HepG2 (cell line): ENCODE measurements around the gene SMARCD1. TPM values are rescaled to one million over a fixed set of nuclear protein-coding genes. Genes with fewer than 3 reads are reported as not detected.

Source experiments
- AGO1 ChIP-seq: fragments of 200-400 bp; formaldehyde crosslinking; IDR thresholded peaks from 2 replicates; pipeline ENCODE4 v1.6.1; 2017; ENCODE audit warnings: mild to moderate bottlenecking, low read depth, low read length, moderate library complexity; ENCODE audit not compliant: poor library complexity, severe bottlenecking
- BCL3 ChIP-seq: sonication (generic); formaldehyde crosslinking; IDR thresholded peaks from 2 replicates; pipeline ENCODE4 v1.5.1; 2020; ENCODE audit warnings: mild to moderate bottlenecking, missing genetic modification reagents, moderate library complexity
- DPF2 ChIP-seq: sonication (generic); formaldehyde crosslinking; IDR thresholded peaks from 2 replicates; pipeline ENCODE4 v1.4.0; 2020; ENCODE audit warnings: mild to moderate bottlenecking, low read depth, missing genetic modification reagents, borderline replicate concordance
- KDM2A ChIP-seq: sonication (generic); formaldehyde crosslinking; IDR thresholded peaks from 2 replicates; pipeline ENCODE4 v1.4.0; 2020; ENCODE audit warnings: low read depth, missing genetic modification reagents, borderline replicate concordance
- RERE ChIP-seq: IDR thresholded peaks from 2 replicates; pipeline ENCODE4 v1.6.1; 2016; ENCODE audit warnings: low read depth, missing genetic modification reagents, missing compliant biosample characterization
- RFX5 ChIP-seq: IDR thresholded peaks from 2 replicates; pipeline ENCODE4 v1.6.1; 2011; ENCODE audit warnings: low read depth, low read length, improper control_type of control experiment
- SIX4 ChIP-seq: sonication (generic); formaldehyde crosslinking; IDR thresholded peaks from 2 replicates; pipeline ENCODE4 v1.4.0; 2020; ENCODE audit warnings: missing genetic modification reagents
- ZBTB43 ChIP-seq: sonication (generic); formaldehyde crosslinking; conservative IDR thresholded peaks from 2 replicates; pipeline ENCODE4 v1.4.0; 2020; ENCODE audit warnings: missing genetic modification reagents
- ZC3H4 ChIP-seq: sonication (generic); formaldehyde crosslinking; IDR thresholded peaks from 2 replicates; pipeline ENCODE4 v1.4.0; 2020; ENCODE audit warnings: missing genetic modification reagents, borderline replicate concordance
- ZNF121 ChIP-seq: sonication (generic); formaldehyde crosslinking; IDR thresholded peaks from 2 replicates; pipeline ENCODE4 v1.5.0; 2020; ENCODE audit warnings: mild to moderate bottlenecking, missing genetic modification reagents
- ZNF615 ChIP-seq: sonication (generic); formaldehyde crosslinking; IDR thresholded peaks from 2 replicates; pipeline ENCODE4 v1.5.0; 2020; ENCODE audit warnings: mild to moderate bottlenecking, missing genetic modification reagents, borderline replicate concordance
- polyA plus RNA-seq, 8 experiments: library from polyadenylated mRNA; depleted of rRNA in 3 of 8; stranded (reverse) in 7 of 8; unstranded in 1 of 8; fragments of >200 nt; fragmentation: Illumina TruSeq in 4 of 8; extraction: Trizol in 4 of 8; gene quantifications; 2 replicates each; pipeline versions ENCODE4 v1.2.1 to v1.2.3, GENCODE V29; 2011 to 2016; ENCODE audit warnings: low read depth in 4 of 8, missing spikeins in 1 of 8, mixed read lengths in 1 of 8; ENCODE audit not compliant: insufficient read depth in 1 of 8
- total RNA-seq, 5 experiments: library from RNA; depleted of rRNA; stranded (reverse); fragments of >200 nt; fragmentation: Illumina TruSeq; extraction: Trizol; gene quantifications; 2 replicates each; pipeline ENCODE4 v1.2.3, GENCODE V29; 2016; ENCODE audit warnings: low read depth in 1 of 5
- TF ChIP-seq, protein P1 (sequence below): sonication (generic); formaldehyde crosslinking; IDR thresholded peaks from 2 replicates; pipeline ENCODE4 v1.4.0; 2020; ENCODE audit warnings: missing genetic modification reagents, mild to moderate bottlenecking, borderline replicate concordance
- TF ChIP-seq, protein P2 (sequence below): sonication (generic); formaldehyde crosslinking; IDR thresholded peaks from 2 replicates; pipeline ENCODE4 v1.4.0; 2020; ENCODE audit warnings: missing genetic modification reagents, borderline replicate concordance

The SMARCD1 gene
- total and polyA plus RNA-seq, 2 of the 13 experiments (the other 11 are each of a cell fraction or from before 2014, with no cell fraction given): 51.7 to 54.6 TPM

- no peak for TF ChIP-seq ZBTB43
- TF ChIP-seq RFX5: no peak
- no peak for TF ChIP-seq ZC3H4 (CRISPR knock-in tag)
- TF ChIP-seq ZNF615 (CRISPR knock-in tag): no peak
- TF ChIP-seq AGO1: no peak
- TF ChIP-seq SIX4 (CRISPR knock-in tag): no peak
- TF ChIP-seq ZNF121 (CRISPR knock-in tag): no peak
- TF ChIP-seq KDM2A: peak; percentile 63; the same call in 1 of the 2 replicates
- no peak for TF ChIP-seq DPF2 (CRISPR knock-in tag)
- TF ChIP-seq, protein P1, sequence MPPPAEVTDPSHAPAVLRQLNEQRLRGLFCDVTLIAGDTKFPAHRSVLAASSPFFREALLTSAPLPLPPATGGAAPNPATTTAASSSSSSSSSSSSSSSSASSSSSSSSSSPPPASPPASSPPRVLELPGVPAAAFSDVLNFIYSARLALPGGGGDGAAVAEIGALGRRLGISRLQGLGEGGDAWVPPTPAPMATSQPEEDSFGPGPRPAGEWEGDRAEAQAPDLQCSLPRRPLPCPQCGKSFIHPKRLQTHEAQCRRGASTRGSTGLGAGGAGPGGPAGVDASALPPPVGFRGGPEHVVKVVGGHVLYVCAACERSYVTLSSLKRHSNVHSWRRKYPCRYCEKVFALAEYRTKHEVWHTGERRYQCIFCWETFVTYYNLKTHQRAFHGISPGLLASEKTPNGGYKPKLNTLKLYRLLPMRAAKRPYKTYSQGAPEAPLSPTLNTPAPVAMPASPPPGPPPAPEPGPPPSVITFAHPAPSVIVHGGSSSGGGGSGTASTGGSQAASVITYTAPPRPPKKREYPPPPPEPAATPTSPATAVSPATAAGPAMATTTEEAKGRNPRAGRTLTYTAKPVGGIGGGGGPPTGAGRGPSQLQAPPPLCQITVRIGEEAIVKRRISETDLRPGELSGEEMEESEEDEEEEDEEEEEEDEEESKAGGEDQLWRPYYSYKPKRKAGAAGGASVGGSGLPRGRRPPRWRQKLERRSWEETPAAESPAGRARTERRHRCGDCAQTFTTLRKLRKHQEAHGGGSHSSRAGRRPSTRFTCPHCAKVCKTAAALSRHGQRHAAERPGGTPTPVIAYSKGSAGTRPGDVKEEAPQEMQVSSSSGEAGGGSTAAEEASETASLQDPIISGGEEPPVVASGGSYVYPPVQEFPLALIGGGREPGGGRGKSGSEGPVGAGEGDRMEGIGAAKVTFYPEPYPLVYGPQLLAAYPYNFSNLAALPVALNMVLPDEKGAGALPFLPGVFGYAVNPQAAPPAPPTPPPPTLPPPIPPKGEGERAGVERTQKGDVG (CRISPR knock-in tag): no peak
- TF ChIP-seq BCL3 (CRISPR knock-in tag): no peak
- TF ChIP-seq, protein P2, sequence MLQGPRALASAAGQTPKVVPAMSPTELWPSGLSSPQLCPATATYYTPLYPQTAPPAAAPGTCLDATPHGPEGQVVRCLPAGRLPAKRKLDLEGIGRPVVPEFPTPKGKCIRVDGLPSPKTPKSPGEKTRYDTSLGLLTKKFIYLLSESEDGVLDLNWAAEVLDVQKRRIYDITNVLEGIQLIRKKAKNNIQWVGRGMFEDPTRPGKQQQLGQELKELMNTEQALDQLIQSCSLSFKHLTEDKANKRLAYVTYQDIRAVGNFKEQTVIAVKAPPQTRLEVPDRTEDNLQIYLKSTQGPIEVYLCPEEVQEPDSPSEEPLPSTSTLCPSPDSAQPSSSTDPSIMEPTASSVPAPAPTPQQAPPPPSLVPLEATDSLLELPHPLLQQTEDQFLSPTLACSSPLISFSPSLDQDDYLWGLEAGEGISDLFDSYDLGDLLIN (CRISPR knock-in tag): no peak
- TF ChIP-seq RERE (CRISPR knock-in tag): no peak
These were observed 18.7 kb downstream of the SMARCD1 start, which contains the start of gene GPD1 (continued) for GRCh38 chr12:50103767-50104321.
